ENCODE results near the gene GPR55. TPM values are rescaled to one million over a fixed set of nuclear protein-coding genes. Genes with fewer than 3 reads are reported as not detected.

GPR55 gene
- total and polyA plus RNA-seq, 2 donors (not counting 1 experiment from before 2014, with no cell fraction given) = 3.0 to 4.1 TPM

GRCh38 chr2:230947908-230948365, 22.9 kb upstream of the GPR55 start:
- peaks cover 17% of the 10 kb centered on the region for H3K4me1 Mint-ChIP-seq
- peaks cover 0 to 6% (median 0%) of the 10 kb centered on the region in 4 experiments for H3K27me3 ChIP-seq (replicated peaks in 1 of 4; ENCODE audit: control extremely low read depth in 1 of 4, control insufficient read depth in 3 of 4, insufficient read depth in 4 of 4, low read length in 3 of 4)
- POLR2A ChIA-PET = no interaction called here
- H4K20me1 ChIP-seq (ENCODE audit: control insufficient read depth, insufficient read depth, low read length, poor library complexity, severe bottlenecking) = no peaks in the 10 kb centered on the region
- DNase-seq = no peak
- H3K27ac Mint-ChIP-seq = no peak overlapping the region
- H3K79me2 ChIP-seq (ENCODE audit: control insufficient read depth, insufficient read depth, low read length) = no peaks in the 10 kb centered on the region
- H3K9me3 Mint-ChIP-seq (ENCODE audit: insufficient read depth) = no peaks in the 10 kb centered on the region
- TF ChIP-seq CTCF (IDR thresholded peaks at IDR 0.05) = no peak
- TF ChIP-seq EZH2 (IDR thresholded peaks at IDR 0.05; ENCODE audit: borderline replicate concordance, insufficient read depth, low read depth, low read length, poor library complexity, severe bottlenecking) = no peak
- 38% methylated on average over 9 of the region's 10 CpGs for WGBS (ENCODE audit: insufficient coverage)
- intact Hi-C loops (cut with micrococcal nuclease) = no loop called here
- H3K4me2 ChIP-seq (replicated peaks; ENCODE audit: low read depth, low read length, poor library complexity, severe bottlenecking) = no peak overlapping the region
- H3K9me3 ChIP-seq (ENCODE audit: control extremely low read depth in 1 of 3, control insufficient read depth in 2 of 3, insufficient read depth in 1 of 3, low read length in 2 of 3) = no peaks in the 10 kb centered on the region
- H3K27ac ChIP-seq (ENCODE audit: low read length in 2 of 2) = no peak overlapping the region
- H3K9ac ChIP-seq (ENCODE audit: low read length) = no peak overlapping the region
- no peak overlapping the region for H3K4me3 Mint-ChIP-seq
- no peak overlapping the region for H3K4me3 ChIP-seq (ENCODE audit: control extremely low read depth in 1 of 5, extremely low read depth in 1 of 5, insufficient read depth in 1 of 5, low read depth in 2 of 5, low read length in 4 of 5)
- H3K36me3 ChIP-seq (replicated peaks in 1 of 2; ENCODE audit: control extremely low read depth in 1 of 2, control insufficient read depth in 1 of 2, extremely low read depth in 1 of 2, insufficient read depth in 2 of 2, low read length in 1 of 2) = no peaks in the 10 kb centered on the region
- CTCF ChIA-PET = interaction anchor here (1.2 kb wide), 1 partner anchor 124 kb away, joined by 5 read pairs; no protein-coding TSS in a partner anchor
- ATAC-seq (ENCODE audit: low read depth) = no peak
- peaks cover 0 to 19% of the 10 kb centered on the region in 2 donors for H3K4me1 ChIP-seq (ENCODE audit: control insufficient read depth in 2 of 2, insufficient read depth in 2 of 2, low read length in 2 of 2)
- peak overlapping the region; percentile 62 for H2AFZ ChIP-seq (ENCODE audit: insufficient read depth, low read depth, low read length, poor library complexity, severe bottlenecking)
- peaks cover 9% of the 10 kb centered on the region for H3K27me3 Mint-ChIP-seq

GRCh38 chr2:230947235-230947576, 22.2 kb upstream of the GPR55 start:
- no peak overlapping the region for H3K27ac Mint-ChIP-seq
- Histone ChIP-seq H4K20me1 (ENCODE audit: control insufficient read depth, insufficient read depth, low read length, poor library complexity, severe bottlenecking) (no peaks in the 10 kb centered on the region), H3K27ac (ENCODE audit: low read length in 2 of 2) (no peak overlapping the region), H3K27me3 (replicated peaks in 1 of 4; ENCODE audit: control extremely low read depth in 1 of 4, control insufficient read depth in 3 of 4, insufficient read depth in 4 of 4, low read length in 3 of 4) (peaks cover 0 to 6% (median 2%) of the 10 kb centered on the region in 4 experiments), H3K9me3 (ENCODE audit: control extremely low read depth in 1 of 3, control insufficient read depth in 2 of 3, insufficient read depth in 1 of 3, low read length in 2 of 3) (no peaks in the 10 kb centered on the region), H3K4me1 (ENCODE audit: control insufficient read depth in 2 of 2, insufficient read depth in 2 of 2, low read length in 2 of 2) (peaks cover 0 to 19% of the 10 kb centered on the region in 2 donors), H3K4me2 (replicated peaks; ENCODE audit: low read depth, low read length, poor library complexity, severe bottlenecking) (no peak overlapping the region), H2AFZ (ENCODE audit: insufficient read depth, low read depth, low read length, poor library complexity, severe bottlenecking) (no peak overlapping the region), H3K4me3 (ENCODE audit: control extremely low read depth in 1 of 5, extremely low read depth in 1 of 5, insufficient read depth in 1 of 5, low read depth in 2 of 5, low read length in 4 of 5) (no peak overlapping the region), H3K36me3 (replicated peaks in 1 of 2; ENCODE audit: control extremely low read depth in 1 of 2, control insufficient read depth in 1 of 2, extremely low read depth in 1 of 2, insufficient read depth in 2 of 2, low read length in 1 of 2) (no peaks in the 10 kb centered on the region), H3K9ac (ENCODE audit: low read length) (no peak overlapping the region), H3K79me2 (ENCODE audit: control insufficient read depth, insufficient read depth, low read length) (no peaks in the 10 kb centered on the region)
- TF ChIP-seq CTCF (IDR thresholded peaks at IDR 0.05) (no peak), EZH2 (IDR thresholded peaks at IDR 0.05; ENCODE audit: borderline replicate concordance, insufficient read depth, low read depth, low read length, poor library complexity, severe bottlenecking) (no peak)
- H3K9me3 Mint-ChIP-seq (ENCODE audit: insufficient read depth) = no peaks in the 10 kb centered on the region
- peaks cover 18% of the 10 kb centered on the region for H3K4me1 Mint-ChIP-seq
- ATAC-seq (ENCODE audit: low read depth) (no peak), DNase-seq (no peak)
- ChIA-PET CTCF (interaction anchor here (1.2 kb wide), 1 partner anchor 123 kb away, joined by 5 read pairs; no protein-coding TSS in a partner anchor), POLR2A (no interaction called here)
- H3K27me3 Mint-ChIP-seq = peaks cover 11% of the 10 kb centered on the region
- WGBS (ENCODE audit: insufficient coverage) = 89% methylated on average over 3 of the region's 3 CpGs
- intact Hi-C loops (cut with micrococcal nuclease) = no loop called here
- H3K4me3 Mint-ChIP-seq = no peak overlapping the region

Data from B cell (primary cell).